GM12878 (cell line): Measurements from ENCODE around the gene LRFN2.

Experiments
- CBX3 ChIP-seq: fragments of 200-600 bp; sonication (generic); IDR thresholded peaks from 2 replicates; pipeline ENCODE4 v1.6.1; 2016; ENCODE audit warnings: low read depth, borderline replicate concordance
- CREM ChIP-seq: IDR thresholded peaks from 2 replicates; pipeline ENCODE4 v1.6.1; 2014; ENCODE audit warnings: antibody characterized with exemption, low read depth
- EP300 ChIP-seq, 2 experiments: fragments of 150-350 bp in 1 of 2; IDR thresholded peaks; 2 replicates each; pipeline ENCODE4 v1.6.1; 2011 to 2012; ENCODE audit warnings: low read depth in 2 of 2, low read length in 2 of 2, borderline replicate concordance in 1 of 2, improper control_type of control experiment in 1 of 2, inconsistent platforms in 1 of 2; ENCODE audit not compliant: control insufficient read depth in 1 of 2
- EZH2 ChIP-seq: IDR thresholded peaks from 2 replicates; pipeline ENCODE4 v1.6.1; 2012; ENCODE audit warnings: low read depth, mild to moderate bottlenecking, control low read depth, inconsistent platforms, low read length, borderline replicate concordance; ENCODE audit not compliant: control insufficient read depth
- GATAD2B ChIP-seq: fragments of 450-650 bp; conservative IDR thresholded peaks from 2 replicates; pipeline ENCODE4 v1.6.1; 2017; ENCODE audit warnings: low read depth, mild to moderate bottlenecking, moderate library complexity
- MXI1 ChIP-seq: fragments of 150-350 bp; IDR thresholded peaks from 2 replicates; pipeline ENCODE4 v1.6.1; 2011; ENCODE audit warnings: low read depth, mild to moderate bottlenecking, inconsistent platforms, low read length, improper control_type of control experiment
- RAD21 ChIP-seq: IDR thresholded peaks from 2 replicates; pipeline ENCODE4 v1.6.1; 2011; ENCODE audit warnings: mild to moderate bottlenecking, low read depth, low read length, moderate library complexity; ENCODE audit not compliant: insufficient read depth
- SIN3A ChIP-seq: IDR thresholded peaks from 2 replicates; pipeline ENCODE4 v1.6.1; 2012; ENCODE audit warnings: low read depth, low read length, improper control_type of control experiment
- SMAD1 ChIP-seq: fragments of 450-650 bp; IDR thresholded peaks from 2 replicates; pipeline ENCODE4 v1.6.1; 2018; ENCODE audit warnings: mild to moderate bottlenecking, low read depth; ENCODE audit not compliant: partially characterized antibody
- SPI1 ChIP-seq: IDR thresholded peaks from 2 replicates; pipeline ENCODE4 v1.6.1; 2011; ENCODE audit warnings: low read depth, mild to moderate bottlenecking, low read length, moderate library complexity, borderline replicate concordance; ENCODE audit not compliant: insufficient read depth
- WRNIP1 ChIP-seq: IDR thresholded peaks from 2 replicates; pipeline ENCODE4 v1.6.1; 2011; ENCODE audit warnings: low read depth, low read length, improper control_type of control experiment, borderline replicate concordance
- ZNF274 ChIP-seq: IDR thresholded peaks from one replicate; pipeline ENCODE4 v1.8.0; 2011; ENCODE audit not compliant: insufficient read length, insufficient read depth
- TF ChIP-seq, protein P1 (sequence below), 3 experiments: IDR thresholded peaks in 2 of 3; conservative IDR thresholded peaks in 1 of 3; 2 replicates each; pipeline ENCODE4 v1.5.1; 2011; ENCODE audit warnings: low read depth in 3 of 3, low read length in 3 of 3, mild to moderate bottlenecking in 3 of 3, control low read depth in 2 of 3, moderate library complexity in 2 of 3, inconsistent platforms in 1 of 3, mixed read lengths in 1 of 3; ENCODE audit not compliant: control insufficient read depth in 2 of 3, insufficient read depth in 1 of 3; ENCODE audit errors: extremely low read depth in 1 of 3
- TF ChIP-seq, protein P2 (sequence below): fragments of 450-650 bp; formaldehyde crosslinking; IDR thresholded peaks from 2 replicates; pipeline ENCODE4 v1.5.0; 2022; ENCODE audit warnings: mild to moderate bottlenecking, missing genetic modification characterization

DNA sequence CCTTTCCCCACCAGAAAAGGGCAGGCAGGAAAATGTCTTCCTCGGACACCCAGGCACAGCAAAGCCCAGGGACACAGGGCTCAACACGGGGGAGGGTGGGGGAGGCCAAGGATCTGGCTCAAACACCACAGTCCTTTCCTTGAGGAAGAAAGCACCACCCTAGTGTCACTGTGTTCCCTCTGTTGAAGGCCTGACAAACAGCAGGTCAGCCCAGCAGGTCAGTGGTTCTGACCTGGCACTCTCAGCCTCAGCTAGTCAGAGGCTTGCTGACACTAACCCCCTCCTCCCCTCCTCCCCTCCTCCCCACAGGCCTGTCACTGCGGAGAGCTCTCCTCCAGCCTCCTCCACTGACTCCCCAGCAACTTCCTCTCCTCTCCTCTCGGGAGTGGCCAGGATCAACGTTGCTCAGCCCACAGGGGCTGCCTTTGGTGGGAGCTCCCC, 239.6 kb downstream of the LRFN2 start:
- TF ChIP-seq EZH2, result no peak
- TF ChIP-seq, protein P1, sequence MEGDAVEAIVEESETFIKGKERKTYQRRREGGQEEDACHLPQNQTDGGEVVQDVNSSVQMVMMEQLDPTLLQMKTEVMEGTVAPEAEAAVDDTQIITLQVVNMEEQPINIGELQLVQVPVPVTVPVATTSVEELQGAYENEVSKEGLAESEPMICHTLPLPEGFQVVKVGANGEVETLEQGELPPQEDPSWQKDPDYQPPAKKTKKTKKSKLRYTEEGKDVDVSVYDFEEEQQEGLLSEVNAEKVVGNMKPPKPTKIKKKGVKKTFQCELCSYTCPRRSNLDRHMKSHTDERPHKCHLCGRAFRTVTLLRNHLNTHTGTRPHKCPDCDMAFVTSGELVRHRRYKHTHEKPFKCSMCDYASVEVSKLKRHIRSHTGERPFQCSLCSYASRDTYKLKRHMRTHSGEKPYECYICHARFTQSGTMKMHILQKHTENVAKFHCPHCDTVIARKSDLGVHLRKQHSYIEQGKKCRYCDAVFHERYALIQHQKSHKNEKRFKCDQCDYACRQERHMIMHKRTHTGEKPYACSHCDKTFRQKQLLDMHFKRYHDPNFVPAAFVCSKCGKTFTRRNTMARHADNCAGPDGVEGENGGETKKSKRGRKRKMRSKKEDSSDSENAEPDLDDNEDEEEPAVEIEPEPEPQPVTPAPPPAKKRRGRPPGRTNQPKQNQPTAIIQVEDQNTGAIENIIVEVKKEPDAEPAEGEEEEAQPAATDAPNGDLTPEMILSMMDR (IDR thresholded peaks at IDR 0.05 in 2 of 3, conservative IDR thresholded peaks at IDR 0.05 in 1 of 3; ENCODE audit: control insufficient read depth in 2 of 3, extremely low read depth in 1 of 3, insufficient read depth in 1 of 3, low read depth in 3 of 3, low read length in 3 of 3), result no peak
- no peak for TF ChIP-seq SIN3A
- no peak for TF ChIP-seq MXI1
- no peak for TF ChIP-seq EP300 (IDR thresholded peaks at IDR 0.05; ENCODE audit: borderline replicate concordance in 1 of 2, control insufficient read depth in 1 of 2, low read depth in 2 of 2, low read length in 2 of 2)
- TF ChIP-seq RAD21, result no peak
- no peak for TF ChIP-seq WRNIP1
- TF ChIP-seq SMAD1, result no peak
- no peak for TF ChIP-seq CBX3
- no peak for TF ChIP-seq GATAD2B
- TF ChIP-seq CREM, result no peak
- TF ChIP-seq, protein P2, sequence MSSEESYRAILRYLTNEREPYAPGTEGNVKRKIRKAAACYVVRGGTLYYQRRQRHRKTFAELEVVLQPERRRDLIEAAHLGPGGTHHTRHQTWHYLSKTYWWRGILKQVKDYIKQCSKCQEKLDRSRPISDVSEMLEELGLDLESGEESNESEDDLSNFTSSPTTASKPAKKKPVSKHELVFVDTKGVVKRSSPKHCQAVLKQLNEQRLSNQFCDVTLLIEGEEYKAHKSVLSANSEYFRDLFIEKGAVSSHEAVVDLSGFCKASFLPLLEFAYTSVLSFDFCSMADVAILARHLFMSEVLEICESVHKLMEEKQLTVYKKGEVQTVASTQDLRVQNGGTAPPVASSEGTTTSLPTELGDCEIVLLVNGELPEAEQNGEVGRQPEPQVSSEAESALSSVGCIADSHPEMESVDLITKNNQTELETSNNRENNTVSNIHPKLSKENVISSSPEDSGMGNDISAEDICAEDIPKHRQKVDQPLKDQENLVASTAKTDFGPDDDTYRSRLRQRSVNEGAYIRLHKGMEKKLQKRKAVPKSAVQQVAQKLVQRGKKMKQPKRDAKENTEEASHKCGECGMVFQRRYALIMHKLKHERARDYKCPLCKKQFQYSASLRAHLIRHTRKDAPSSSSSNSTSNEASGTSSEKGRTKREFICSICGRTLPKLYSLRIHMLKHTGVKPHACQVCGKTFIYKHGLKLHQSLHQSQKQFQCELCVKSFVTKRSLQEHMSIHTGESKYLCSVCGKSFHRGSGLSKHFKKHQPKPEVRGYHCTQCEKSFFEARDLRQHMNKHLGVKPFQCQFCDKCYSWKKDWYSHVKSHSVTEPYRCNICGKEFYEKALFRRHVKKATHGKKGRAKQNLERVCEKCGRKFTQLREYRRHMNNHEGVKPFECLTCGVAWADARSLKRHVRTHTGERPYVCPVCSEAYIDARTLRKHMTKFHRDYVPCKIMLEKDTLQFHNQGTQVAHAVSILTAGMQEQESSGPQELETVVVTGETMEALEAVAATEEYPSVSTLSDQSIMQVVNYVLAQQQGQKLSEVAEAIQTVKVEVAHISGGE (CRISPR knock-in tag), result no peak
- TF ChIP-seq SPI1, result no peak
- TF ChIP-seq ZNF274, result no peak
